GM10847 (cell line): ENCODE measurements around the gene PDE9A.

Experiments used
- POLR2A ChIP-seq: IDR thresholded peaks from 2 replicates; pipeline ENCODE4 v1.6.1; 2011; ENCODE audit not compliant: insufficient read length; ENCODE audit errors: extremely low read depth

Gene PDE9A

GRCh38 chr21:42653231-42654061 is at the start of gene PDE9A:
Gene PDE9A, plus strand, starts transcription at chr21:42653621. Its CDS starts 194 bp downstream, at chr21:42653815.
- TF ChIP-seq POLR2A, result no peak

DNA sequence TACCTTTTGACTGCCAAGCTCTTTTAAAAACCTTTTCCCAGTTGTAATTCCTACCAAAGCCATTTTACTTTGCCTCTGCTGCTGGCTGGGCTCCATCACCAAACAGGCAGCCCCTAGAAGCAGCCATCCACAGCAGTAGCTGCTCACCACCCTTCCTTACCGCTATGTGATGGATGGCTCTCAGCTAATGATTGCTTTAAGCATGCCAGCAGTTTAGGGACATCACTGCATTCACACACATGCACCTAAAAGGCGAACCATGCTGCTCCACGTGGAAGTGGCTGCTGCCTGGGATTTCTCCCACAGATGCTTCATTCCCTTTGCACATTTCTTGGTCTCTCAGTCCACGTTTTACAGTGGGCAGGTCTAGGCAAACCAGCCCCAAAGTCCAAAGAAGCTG is 46.3 kb upstream of the PDE9A start:
- TF ChIP-seq POLR2A, result no peak

DNA sequence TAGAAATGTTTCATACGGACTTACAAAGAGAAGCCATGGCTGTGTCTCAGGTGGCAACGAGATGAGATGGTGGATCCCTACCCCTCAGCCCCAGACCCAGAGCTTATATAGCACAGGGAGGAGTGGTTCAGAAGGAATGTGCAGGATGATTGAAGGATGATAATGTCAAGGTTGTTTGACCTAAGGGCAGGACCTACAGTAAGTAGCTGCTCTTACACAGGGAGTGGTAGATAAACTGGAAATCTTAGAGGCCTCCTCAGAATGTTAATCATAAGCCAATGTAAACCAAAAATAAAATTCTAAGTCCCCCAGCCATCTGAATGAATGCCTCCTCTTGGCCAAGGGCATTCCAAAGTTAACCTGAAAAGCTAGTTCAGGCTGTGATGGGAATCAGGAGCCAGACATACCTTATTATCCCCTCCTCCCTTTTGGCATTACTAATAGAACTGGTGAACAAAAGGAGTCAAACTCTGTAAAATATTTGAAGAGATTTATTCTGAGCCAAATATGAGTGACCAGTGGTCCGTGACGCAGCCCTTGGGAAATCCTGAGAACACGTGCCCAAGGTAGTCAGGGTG is 45.8 kb upstream of the PDE9A start:
- no peak for TF ChIP-seq POLR2A

DNA sequence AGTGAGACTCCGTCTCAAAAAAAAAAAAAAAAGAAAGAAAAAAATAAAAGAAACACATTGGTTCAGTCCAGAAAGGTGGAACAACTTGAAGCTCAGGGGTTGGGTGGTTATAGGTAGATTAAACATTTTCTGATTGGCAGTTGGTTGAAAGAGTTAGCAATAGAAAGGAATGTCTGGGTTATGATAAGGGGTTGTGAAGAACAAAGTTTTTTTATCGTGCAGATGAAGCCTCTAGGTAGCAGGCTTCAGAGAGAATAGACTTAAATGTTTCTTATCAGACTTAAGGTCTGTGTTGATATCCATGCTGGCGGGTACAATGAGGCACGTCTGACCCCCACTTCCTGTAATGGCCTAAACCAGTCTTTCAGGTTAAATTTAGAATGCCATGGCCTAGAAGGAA is 45.0 kb upstream of the PDE9A start:
- no peak for TF ChIP-seq POLR2A

DNA sequence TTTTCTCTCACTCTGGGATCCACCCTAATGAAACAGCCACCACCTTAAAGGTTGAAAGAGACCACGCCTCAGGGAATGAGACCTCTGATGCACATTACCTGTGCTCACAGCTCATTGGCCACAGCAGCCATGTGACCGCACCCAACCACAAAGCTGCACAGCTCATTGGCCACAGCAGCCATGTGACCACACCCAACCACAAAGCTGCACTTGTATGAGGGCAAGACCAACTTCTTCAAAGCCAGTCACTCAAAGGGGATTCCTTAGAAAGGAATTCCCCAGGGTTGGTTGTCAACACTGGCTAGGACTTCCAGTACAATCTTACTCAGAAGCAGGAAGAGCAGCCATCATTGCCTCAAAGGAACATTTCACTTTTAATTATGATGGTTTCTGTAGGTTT is 43.6 kb upstream of the PDE9A start:
- no peak for TF ChIP-seq POLR2A

GRCh38 chr21:42611852-42612251 is 41.6 kb upstream of the PDE9A start:
- TF ChIP-seq POLR2A, result no peak

DNA sequence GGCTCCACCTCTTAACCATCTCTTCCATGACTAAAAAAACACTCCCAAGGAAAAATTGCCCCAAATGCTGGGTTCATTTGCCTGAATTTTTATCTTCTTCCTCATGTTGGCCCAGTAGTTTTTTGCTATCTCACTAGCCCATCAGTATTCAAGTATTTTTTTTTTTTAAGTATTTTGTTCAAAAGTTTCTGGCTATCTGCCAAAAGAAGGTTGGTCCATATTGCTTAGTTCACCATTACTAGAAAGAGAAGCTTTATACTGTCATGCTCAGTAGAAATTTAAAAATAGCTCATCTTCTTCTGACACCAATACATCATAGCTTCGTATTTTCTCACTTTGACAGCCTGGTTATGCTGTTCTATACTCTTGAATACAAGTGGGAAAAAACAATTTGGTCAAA is 41.0 kb upstream of the PDE9A start:
- no peak for TF ChIP-seq POLR2A

DNA sequence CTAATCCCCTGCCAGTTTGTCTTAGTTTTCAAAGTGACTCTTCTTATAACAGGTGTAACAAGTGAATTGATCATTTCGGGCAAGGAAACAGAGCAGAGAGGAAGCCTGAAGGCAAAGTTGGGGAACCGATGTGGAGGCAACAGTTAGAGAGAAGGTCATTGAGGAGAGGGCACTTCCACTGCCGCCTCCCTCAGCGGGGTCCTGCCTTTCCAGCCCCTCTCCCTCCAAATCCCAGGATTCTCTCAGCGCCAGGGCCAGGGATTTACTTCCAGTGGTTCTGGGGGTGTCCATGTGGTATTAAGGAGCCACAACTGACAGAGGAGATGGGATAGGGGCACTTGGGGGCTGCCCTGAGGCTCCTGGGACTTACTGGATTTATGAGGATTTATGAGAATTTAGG is 39.7 kb upstream of the PDE9A start:
- TF ChIP-seq POLR2A, result no peak

DNA sequence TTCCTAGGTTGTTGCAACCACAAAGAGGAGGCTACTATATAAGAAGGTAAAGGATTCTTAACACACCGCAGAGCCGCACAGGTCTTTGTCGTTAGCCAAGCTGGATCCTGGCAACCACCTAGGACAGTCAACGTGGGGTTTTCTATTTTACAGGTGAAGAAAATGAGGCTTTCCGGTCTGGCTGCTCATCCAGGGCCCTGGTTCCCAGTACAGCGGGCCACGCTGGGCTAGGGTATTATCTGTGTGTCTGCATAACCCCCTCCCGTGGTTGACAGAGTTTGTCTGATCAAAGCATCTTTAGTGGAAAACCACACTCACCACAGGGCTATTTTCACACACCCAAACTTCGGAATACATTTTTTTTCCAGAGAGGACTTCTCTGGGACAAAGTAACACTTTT is 39.0 kb upstream of the PDE9A start:
- no peak for TF ChIP-seq POLR2A

- TF ChIP-seq POLR2A, result no peak
Measured at GRCh38 chr21:42614811-42615351, 38.5 kb upstream of the PDE9A start.

- TF ChIP-seq POLR2A, result no peak
Measured at GRCh38 chr21:42615924-42616323, 37.5 kb upstream of the PDE9A start.

GRCh38 chr21:42616446-42616845 is 37.0 kb upstream of the PDE9A start:
- TF ChIP-seq POLR2A, result no peak

GRCh38 chr21:42616941-42617340 is 36.5 kb upstream of the PDE9A start:
- no peak for TF ChIP-seq POLR2A

DNA sequence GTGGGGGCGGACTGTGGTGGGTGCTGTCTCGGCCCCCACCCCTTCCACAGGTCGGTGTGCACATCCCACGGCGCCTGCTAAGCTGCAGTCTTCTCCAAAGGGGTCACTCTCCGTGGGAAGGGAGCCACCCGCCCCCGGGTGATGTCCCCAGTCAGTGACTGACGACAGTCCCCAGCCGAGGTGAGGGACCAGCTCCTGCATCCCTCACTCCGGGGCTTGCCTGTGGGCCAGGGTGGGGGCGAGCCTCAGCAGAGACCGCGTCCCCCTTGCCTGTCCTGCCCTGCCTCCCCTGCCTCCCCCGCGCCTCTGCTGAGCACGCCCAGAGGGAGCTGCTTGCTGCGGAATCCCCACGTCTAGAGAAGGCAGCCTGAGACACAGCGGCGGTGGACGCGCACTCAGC is 35.9 kb upstream of the PDE9A start:
- no peak for TF ChIP-seq POLR2A

DNA sequence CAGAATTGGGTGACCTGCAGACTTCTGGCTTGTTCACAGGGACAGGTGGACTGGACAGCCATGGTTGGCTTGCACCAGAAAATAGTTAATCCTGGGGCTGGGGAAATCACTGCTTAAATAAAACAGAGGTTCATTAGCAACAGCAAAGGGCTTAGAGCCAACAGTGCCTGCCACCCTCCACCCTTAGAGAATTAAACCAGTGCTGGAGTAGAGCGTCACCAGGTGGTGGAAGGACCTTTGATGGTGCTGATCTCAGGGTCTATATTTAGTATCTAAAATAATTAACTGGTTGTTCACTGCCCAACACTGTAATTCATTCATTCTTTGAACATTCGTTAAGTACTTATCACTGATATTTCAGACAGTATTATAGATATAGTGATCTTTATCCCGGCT is 34.7 kb upstream of the PDE9A start:
- TF ChIP-seq POLR2A, result no peak

GRCh38 chr21:42619166-42619565 is 34.3 kb upstream of the PDE9A start:
- TF ChIP-seq POLR2A, result no peak
